OCI-LY3 (cell line): Measurements from ENCODE around the gene ADPGK.

Experiments
- H2AFZ ChIP-seq: fragments of 200-600, 300-600 bp; shearing (Covaris generic); 2 replicates; pipeline ENCODE4 v1.6.0; 2014; ENCODE audit warnings: antibody characterized with exemption, low read depth, low read length
- H3K27ac ChIP-seq: fragments of 200-600, 300-600 bp; sonication (generic); 2 replicates; pipeline ENCODE4 v1.5.1; 2014; ENCODE audit warnings: mild to moderate bottlenecking, low read length, moderate library complexity, mixed read lengths
- H3K27me3 ChIP-seq: fragments of 200-600, 300-600 bp; sonication (generic); 2 replicates; pipeline ENCODE4 v1.6.1; 2014; ENCODE audit warnings: low read depth, low read length, mixed read lengths
- H3K36me3 ChIP-seq: fragments of 200-600, 300-600 bp; sonication (generic); replicated peaks from 2 replicates; pipeline ENCODE3; 2014; ENCODE audit warnings: low read depth, low read length, mixed read lengths
- H3K4me1 ChIP-seq: fragments of 300-600, 200-600 bp; sonication (generic); 2 replicates; pipeline ENCODE4 v1.6.1; 2014; ENCODE audit warnings: low read length, mixed read lengths
- H3K4me2 ChIP-seq: fragments of 200-600, 300-600 bp; sonication (generic); 2 replicates; pipeline ENCODE4 v1.6.1; 2014; ENCODE audit warnings: low read length, mixed read lengths
- H3K4me3 ChIP-seq: fragments of 300-600, 200-600 bp; sonication (generic); 2 replicates; pipeline ENCODE4 v1.5.1; 2014; ENCODE audit warnings: antibody characterized with exemption, mild to moderate bottlenecking, low read length, moderate library complexity
- H3K79me2 ChIP-seq: fragments of 300-600, 200-600 bp; shearing (Covaris generic); 2 replicates; pipeline ENCODE4 v1.6.1; 2014; ENCODE audit warnings: mild to moderate bottlenecking, low read length, mixed read lengths
- H3K9ac ChIP-seq: fragments of 300-600, 200-600 bp; shearing (Covaris generic); 2 replicates; pipeline ENCODE4 v1.6.0; 2014; ENCODE audit warnings: mild to moderate bottlenecking, low read length, moderate library complexity
- H3K9me3 ChIP-seq: fragments of 200-600, 300-600 bp; shearing (Covaris generic); 2 replicates; pipeline ENCODE4 v1.6.1; 2014; ENCODE audit warnings: low read length, mixed read lengths; ENCODE audit not compliant: insufficient read depth
- H4K20me1 ChIP-seq: fragments of 200-600, 300-600 bp; sonication (generic); 2 replicates; pipeline ENCODE4 v1.6.1; 2016; ENCODE audit warnings: low read length, mixed read lengths; ENCODE audit not compliant: insufficient read depth
- CTCF ChIP-seq: fragments of 200-600, 300-600 bp; sonication (generic); IDR thresholded peaks from 2 replicates; pipeline ENCODE4 v1.5.1; 2014; ENCODE audit warnings: antibody characterized with exemption, low read length, low read depth
- EZH2phosphoT487 ChIP-seq: fragments of 200-600 bp; shearing (Covaris generic); IDR thresholded peaks from 2 replicates; pipeline ENCODE4 v1.6.1; 2018; ENCODE audit warnings: antibody characterized with exemption, mixed run types, low read depth

Gene ADPGK

DNA sequence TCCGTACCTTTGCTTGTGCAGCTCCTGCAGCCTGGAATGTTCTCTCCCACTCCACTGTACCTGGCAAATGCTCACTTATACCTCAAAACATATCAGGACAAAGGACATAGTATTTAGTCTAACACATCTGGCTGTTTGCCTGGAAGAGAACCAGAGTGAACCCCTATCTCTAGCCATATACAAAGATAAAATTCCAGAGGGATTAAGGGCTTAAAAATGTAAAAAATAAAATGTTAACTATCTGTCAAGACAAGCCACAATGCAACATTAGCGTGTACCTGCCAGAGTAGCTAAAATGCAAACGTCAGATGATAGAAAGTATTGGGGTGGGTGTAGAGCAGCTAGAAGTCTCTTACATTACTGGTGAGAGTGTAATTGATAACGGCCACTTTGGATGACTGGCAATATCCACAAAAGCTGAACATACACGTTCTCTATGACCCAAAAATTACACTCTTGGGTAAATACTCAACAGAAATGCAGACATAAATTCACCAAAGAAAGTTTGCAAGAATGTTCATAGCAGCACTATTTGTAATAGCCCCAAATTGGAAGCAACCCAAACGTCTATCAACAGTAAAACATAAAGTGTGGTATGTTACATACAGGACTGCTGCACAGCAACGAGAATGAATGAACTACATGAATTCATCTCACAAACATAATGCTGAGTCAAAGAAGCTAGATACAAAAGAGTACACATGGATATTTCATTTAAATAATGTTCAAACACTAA, 18.2 kb upstream of the ADPGK start:
- no peak overlapping the region for H3K27ac ChIP-seq
- H4K20me1 ChIP-seq = no peaks in the 10 kb centered on the region
- no peaks in the 10 kb centered on the region for H3K36me3 ChIP-seq
- H3K27me3 ChIP-seq = peaks cover 25% of the 10 kb centered on the region
- H2AFZ ChIP-seq = no peak overlapping the region; the same call in 1 of the 2 replicates
- no peaks in the 10 kb centered on the region for H3K79me2 ChIP-seq
- no peak for TF ChIP-seq EZH2phosphoT487
- TF ChIP-seq CTCF = no peak
- H3K4me1 ChIP-seq = peaks cover 3% of the 10 kb centered on the region; the same call in 1 of the 2 replicates
- H3K9ac ChIP-seq = no peak overlapping the region
- H3K4me3 ChIP-seq = no peak overlapping the region
- no peak overlapping the region for H3K4me2 ChIP-seq
- no peaks in the 10 kb centered on the region for H3K9me3 ChIP-seq

GRCh38 chr15:72800833-72801481, 17.4 kb upstream of the ADPGK start:
- Histone ChIP-seq H2AFZ (no peak overlapping the region), H4K20me1 (no peaks in the 10 kb centered on the region), H3K79me2 (no peaks in the 10 kb centered on the region), H3K4me3 (no peak overlapping the region), H3K4me2 (no peak overlapping the region), H3K36me3 (no peaks in the 10 kb centered on the region), H3K4me1 (peaks cover 9% of the 10 kb centered on the region; the same call in 1 of the 2 replicates), H3K27ac (no peak overlapping the region), H3K9ac (no peak overlapping the region), H3K27me3 (peaks cover 25% of the 10 kb centered on the region), H3K9me3 (no peaks in the 10 kb centered on the region)
- no peak for TF ChIP-seq CTCF
- no peak for TF ChIP-seq EZH2phosphoT487

DNA sequence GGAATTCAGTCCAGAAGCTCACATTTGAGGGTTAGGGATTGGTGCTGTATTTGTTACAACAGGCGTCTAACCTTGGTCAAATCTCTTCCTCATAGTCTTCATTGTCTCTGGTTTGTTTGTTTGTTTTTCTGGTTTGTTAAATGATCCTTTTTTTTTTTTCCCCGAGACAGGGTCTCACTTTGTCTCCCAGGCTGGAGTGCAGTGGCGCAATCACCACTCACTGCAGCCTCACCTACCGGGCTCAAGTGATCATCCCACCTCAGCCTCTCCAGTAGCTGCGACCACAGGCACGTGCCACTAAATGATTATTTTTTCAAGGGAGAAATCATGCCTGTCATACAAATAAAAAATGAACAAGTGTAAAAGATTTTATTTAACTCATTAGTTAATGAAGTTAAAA, 14.3 kb upstream of the ADPGK start:
- Histone ChIP-seq H2AFZ (no peak overlapping the region), H3K9ac (no peak overlapping the region), H4K20me1 (no peaks in the 10 kb centered on the region), H3K27ac (no peak overlapping the region), H3K9me3 (no peaks in the 10 kb centered on the region), H3K4me1 (peaks cover 9% of the 10 kb centered on the region; the same call in 1 of the 2 replicates), H3K27me3 (peaks cover 25% of the 10 kb centered on the region), H3K4me2 (peak overlapping the region; percentile 89), H3K79me2 (no peaks in the 10 kb centered on the region), H3K36me3 (no peaks in the 10 kb centered on the region), H3K4me3 (peak overlapping the region; percentile 83; the same call in 1 of the 2 replicates)
- TF ChIP-seq EZH2phosphoT487 (no peak), CTCF (no peak)

DNA sequence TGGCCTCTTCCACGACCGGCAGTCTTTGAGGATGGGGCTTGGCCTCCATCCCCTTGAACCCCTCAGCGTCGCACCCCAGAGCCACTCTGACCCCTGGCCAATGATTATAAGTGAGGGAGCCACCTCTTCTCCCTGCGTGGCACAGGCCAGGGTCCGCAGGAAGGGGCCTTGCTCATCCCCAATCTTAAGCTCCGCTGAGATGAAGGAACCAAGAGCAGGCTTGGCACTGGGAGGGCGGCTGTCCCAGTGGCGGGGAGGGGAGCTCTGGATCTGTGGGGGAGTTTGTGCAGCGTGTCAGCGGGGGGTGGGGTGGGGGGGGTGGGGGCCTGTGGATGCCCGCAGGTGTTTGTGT, 13.8 kb upstream of the ADPGK start:
- H4K20me1 ChIP-seq = no peaks in the 10 kb centered on the region

More for the DNA sequence above, 13.8 kb upstream of the ADPGK start:
- Histone ChIP-seq H3K4me3 (peak overlapping the region; percentile 83), H2AFZ (peak overlapping the region; percentile 85), H3K79me2 (no peaks in the 10 kb centered on the region), H3K27ac (no peak overlapping the region), H3K9me3 (no peaks in the 10 kb centered on the region), H3K4me2 (peak overlapping the region; percentile 89), H3K4me1 (peaks cover 9% of the 10 kb centered on the region; the same call in 1 of the 2 replicates), H3K9ac (peak overlapping the region; percentile 58), H3K36me3 (no peaks in the 10 kb centered on the region), H3K27me3 (peaks cover 21% of the 10 kb centered on the region)
- TF ChIP-seq CTCF (no peak), EZH2phosphoT487 (no peak)
